GM19043 (cell line): Measurements from ENCODE around the gene WDR4.
"Not testable (repeated sequence)": the region's sequence is repeated elsewhere in the genome, so short reads cannot be mapped to it uniquely, and the experiment has no call there.

ENCODE experiments used
- ATAC-seq: cut with Tn5 transposase; IDR thresholded peaks from one replicate; pipeline ENCODE4 v1.9.1; 2021; ENCODE audit warnings: low read depth; ENCODE audit not compliant: unreplicated experiment

WDR4 gene

GRCh38 chr21:42841156-42841915 is 38.0 kb downstream of the WDR4 start:
- no peak for ATAC-seq

GRCh38 chr21:42840411-42841155 is 38.8 kb downstream of the WDR4 start:
- no peak for ATAC-seq

- ATAC-seq = no peak
Observed at GRCh38 chr21:42839271-42840231, 39.8 kb downstream of the WDR4 start.

- ATAC-seq = not testable (repeated sequence)
Observed at GRCh38 chr21:42838212-42838690, 41.1 kb downstream of the WDR4 start.

- ATAC-seq = no peak
Observed at GRCh38 chr21:42837421-42838211, 41.7 kb downstream of the WDR4 start.

GRCh38 chr21:42836767-42837301 is 42.5 kb downstream of the WDR4 start:
- no peak for ATAC-seq

GRCh38 chr21:42836402-42836666 is 43.0 kb downstream of the WDR4 start:
- ATAC-seq = no peak

GRCh38 chr21:42835611-42836401 is 43.5 kb downstream of the WDR4 start:
- ATAC-seq = no peak

GRCh38 chr21:42835211-42835610 is 44.1 kb downstream of the WDR4 start:
- no peak for ATAC-seq

- no peak for ATAC-seq
Observed at GRCh38 chr21:42834726-42835191, 44.6 kb downstream of the WDR4 start.

GRCh38 chr21:42833859-42834725 is 45.2 kb downstream of the WDR4 start:
- no peak for ATAC-seq

- ATAC-seq = no peak
Observed at GRCh38 chr21:42833439-42833815, 45.9 kb downstream of the WDR4 start.

GRCh38 chr21:42832321-42832630 is 47.1 kb downstream of the WDR4 start:
- not testable (repeated sequence) for ATAC-seq

GRCh38 chr21:42830456-42831455 is 48.6 kb downstream of the WDR4 start:
- ATAC-seq = no peak

- no peak for ATAC-seq
Observed at GRCh38 chr21:42829954-42830353, 49.4 kb downstream of the WDR4 start.

GRCh38 chr21:42829417-42829816 is 49.9 kb downstream of the WDR4 start:
- ATAC-seq = no peak

GRCh38 chr21:42827588-42827987 is 51.8 kb downstream of the WDR4 start:
- ATAC-seq = no peak
